GM23338 (cell line): ENCODE data around the gene VEGFB. TPM values are rescaled to one million over a fixed set of nuclear protein-coding genes. Genes with fewer than 3 reads are reported as not detected.
A peak's percentile ranks its signal among the peaks of the same experiment; 100 is the strongest.

Experiments used
- ATAC-seq: fragments of 200-7000 bp; cut with Tn5 transposase; 3 replicates; pipeline ENCODE4 v1.9.1; 2020
- DNase-seq: peaks from one replicate; pipeline ENCODE4 v3.0.0-alpha.2; 2015; ENCODE audit warnings: low spot score
- H2AFZ ChIP-seq: fragments of 200-600 bp; sonication (generic); 2 replicates; pipeline ENCODE4 v1.8.0; 2016; ENCODE audit warnings: antibody characterized with exemption, mild to moderate bottlenecking, moderate library complexity
- H3F3A ChIP-seq: fragments of 200-600 bp; sonication (generic); replicated peaks from 2 replicates; pipeline ENCODE4 v1.8.0; 2017; ENCODE audit warnings: antibody characterized with exemption, mixed run types, low read depth
- H3K27ac ChIP-seq: fragments of 200-600 bp; sonication (generic); 2 replicates; pipeline ENCODE4 v1.6.1; 2016; ENCODE audit warnings: low read depth
- H3K27me3 ChIP-seq: fragments of 200-600 bp; sonication (generic); 2 replicates; pipeline ENCODE4 v1.8.0; 2016; ENCODE audit warnings: mild to moderate bottlenecking, mixed run types, moderate library complexity; ENCODE audit not compliant: insufficient read depth
- H3K36me3 ChIP-seq: fragments of 200-600 bp; sonication (generic); 2 replicates; pipeline ENCODE4 v1.8.0; 2016; ENCODE audit warnings: mild to moderate bottlenecking; ENCODE audit not compliant: insufficient read depth
- H3K4me1 ChIP-seq: fragments of 200-600 bp; sonication (generic); 2 replicates; pipeline ENCODE4 v1.8.0; 2016; ENCODE audit warnings: mild to moderate bottlenecking, moderate library complexity; ENCODE audit not compliant: insufficient read depth
- H3K4me2 ChIP-seq: fragments of 200-600 bp; sonication (generic); 2 replicates; pipeline ENCODE4 v1.7.1; 2017; ENCODE audit warnings: mixed run types
- H3K4me3 ChIP-seq: fragments of 200-600 bp; sonication (generic); 2 replicates; pipeline ENCODE4 v1.6.1; 2016; ENCODE audit warnings: mixed run types
- H3K79me2 ChIP-seq: fragments of 200-600 bp; sonication (generic); replicated peaks from 2 replicates; pipeline ENCODE4 v1.8.0; 2017; ENCODE audit warnings: mild to moderate bottlenecking; ENCODE audit not compliant: insufficient read depth
- H3K9me2 ChIP-seq: fragments of 200-600 bp; sonication (generic); 2 replicates; pipeline ENCODE4 v1.8.0; 2017; ENCODE audit not compliant: insufficient read depth
- H4K20me1 ChIP-seq: fragments of 200-600 bp; sonication (generic); replicated peaks from 2 replicates; pipeline ENCODE4 v1.8.0; 2017; ENCODE audit warnings: mild to moderate bottlenecking; ENCODE audit not compliant: insufficient read depth
- H3K27ac Mint-ChIP-seq: 2 replicates; pipeline ENCODE4 v1.8.0; 2020; ENCODE audit warnings: inconsistent platforms, mild to moderate bottlenecking, moderate library complexity, mixed read lengths
- H3K27me3 Mint-ChIP-seq: 3 replicates; pipeline ENCODE4 v1.8.0; 2022; ENCODE audit warnings: low read depth, mild to moderate bottlenecking, moderate library complexity, mixed read lengths, inconsistent platforms; ENCODE audit not compliant: insufficient read depth, poor library complexity
- H3K36me3 Mint-ChIP-seq: 3 replicates; pipeline ENCODE4 v1.8.0; 2021; ENCODE audit warnings: low read depth, mild to moderate bottlenecking, inconsistent platforms, moderate library complexity, mixed read lengths
- H3K4me1 Mint-ChIP-seq: 3 replicates; pipeline ENCODE4 v1.8.0; 2020; ENCODE audit warnings: mild to moderate bottlenecking, inconsistent platforms, mixed read lengths
- H3K4me3 Mint-ChIP-seq: 3 replicates; pipeline ENCODE4 v1.8.0; 2021; ENCODE audit warnings: moderate library complexity, mild to moderate bottlenecking, inconsistent platforms, mixed read lengths
- H3K9me3 Mint-ChIP-seq: 3 replicates; pipeline ENCODE4 v1.8.0; 2020; ENCODE audit warnings: moderate library complexity, mild to moderate bottlenecking, inconsistent platforms, mixed read lengths
- CTCF ChIP-seq, 2 experiments: fragments of 200-600 bp in 1 of 2; sonication (generic) in 1 of 2; conservative IDR thresholded peaks; 2 replicates each; pipeline versions ENCODE4 v1.5.1 to v1.6.1; 2016 to 2017; ENCODE audit warnings: antibody characterized with exemption in 2 of 2, low read depth in 2 of 2, mild to moderate bottlenecking in 2 of 2, moderate library complexity in 1 of 2
- ETS1 ChIP-seq: IDR thresholded peaks from 2 replicates; pipeline ENCODE4 v1.6.1; 2016; ENCODE audit warnings: antibody characterized with exemption
- EZH2 ChIP-seq: fragments of 200-600 bp; sonication (generic); IDR thresholded peaks from one replicate; pipeline ENCODE4 v1.8.0; 2017; ENCODE audit warnings: antibody characterized with exemption, mild to moderate bottlenecking, low read depth; ENCODE audit not compliant: unreplicated experiment
- REST ChIP-seq: IDR thresholded peaks from one replicate; pipeline ENCODE4 v1.6.1; 2018; ENCODE audit warnings: antibody characterized with exemption; ENCODE audit not compliant: unreplicated experiment
- STAT1 ChIP-seq: IDR thresholded peaks from one replicate; pipeline ENCODE4 v1.6.1; 2016; ENCODE audit warnings: antibody characterized with exemption; ENCODE audit not compliant: unreplicated experiment
- ZNF331 ChIP-seq: fragments of 250-450 bp; sonication (Bioruptor Pico); IDR thresholded peaks from 2 replicates; pipeline ENCODE4 v1.5.0; 2020; ENCODE audit warnings: low read depth, mild to moderate bottlenecking, moderate library complexity
- ZNF462 ChIP-seq: fragments of 250-450 bp; sonication (Bioruptor Pico); IDR thresholded peaks from 2 replicates; pipeline ENCODE4 v1.5.0; 2020; ENCODE audit warnings: mild to moderate bottlenecking, moderate library complexity
- polyA plus RNA-seq: library from polyadenylated mRNA; unstranded; fragments of >200 nt; fragmentation: Nextera tagmentation; extraction: Ambion mirVana; gene quantifications from 2 replicates; pipeline ENCODE4 v1.2.1, GENCODE V29; 2016
- total RNA-seq: library from RNA; depleted of rRNA; stranded (reverse); fragments of >200 nt; shearing (Covaris generic); gene quantifications from 2 replicates; pipeline ENCODE4 v1.2.3, GENCODE V29; 2014

The VEGFB gene
- total and polyA plus RNA-seq, 2 experiments from 2014 or later, result 20.8 to 25.8 TPM

- no peaks in the 10 kb centered on the region; the same call in 1 of the 2 replicates for H3K79me2 ChIP-seq
- TF ChIP-seq REST, result no peak
- no peak for TF ChIP-seq CTCF (conservative IDR thresholded peaks at IDR 0.05; ENCODE audit: low read depth in 2 of 2)
- no peak for TF ChIP-seq ZNF462 (CRISPR knock-in tag)
- TF ChIP-seq EZH2, result no peak
- TF ChIP-seq STAT1, result no peak
- no peak for TF ChIP-seq ZNF331 (CRISPR knock-in tag)
- no peak for TF ChIP-seq ETS1
- no peak overlapping the region for H3K27ac Mint-ChIP-seq
- H3K4me3 Mint-ChIP-seq, result peak overlapping the region; percentile 89
- peak overlapping the region; percentile 97 for H3K4me2 ChIP-seq
- DNase-seq (peak; percentile 64), ATAC-seq (peak; percentile 12)
- 0 out of 2 replicates have a peak, but pooled peaks cover 5% of the 10 kb centered on the region for H3F3A ChIP-seq
- H3K4me1 ChIP-seq, result peaks cover 7% of the 10 kb centered on the region; the same call in 1 of the 2 replicates
- H3K27me3 Mint-ChIP-seq, result peaks cover 9% of the 10 kb centered on the region
- no peaks in the 10 kb centered on the region for H3K9me2 ChIP-seq
- H3K27me3 ChIP-seq, result 0 out of 2 replicates have a peak, but pooled peaks cover 3% of the 10 kb centered on the region
- H3K36me3 Mint-ChIP-seq, result no peaks in the 10 kb centered on the region
- H2AFZ ChIP-seq, result peak overlapping the region; percentile 85; the same call in 1 of the 2 replicates
- peaks cover 16% of the 10 kb centered on the region for H3K4me1 Mint-ChIP-seq
- H3K9me3 Mint-ChIP-seq, result no peaks in the 10 kb centered on the region
- H3K4me3 ChIP-seq, result peak overlapping the region; percentile 98
- no peaks in the 10 kb centered on the region; the same call in 1 of the 2 replicates for H3K36me3 ChIP-seq
- H3K27ac ChIP-seq, result no peak overlapping the region
- H4K20me1 ChIP-seq, result no peaks in the 10 kb centered on the region
These were observed 7.8 kb upstream of the VEGFB start for GRCh38 chr11:64226507-64227051.
